SJSA1 (cell line): ENCODE results near the gene SLC47A2. TPM values are rescaled to one million over a fixed set of nuclear protein-coding genes. Genes with fewer than 3 reads are reported as not detected.

ENCODE experiments used
- DNase-seq, 2 experiments: peaks; one replicate each; pipeline ENCODE4 v3.0.0-alpha.2; 2015 to 2020; ENCODE audit warnings: low spot score in 2 of 2, low read depth in 1 of 2
- H3K27ac ChIP-seq: fragments of 250-450 bp; sonication (Bioruptor Pico); 2 replicates; pipeline ENCODE4 v1.5.1; 2020; ENCODE audit warnings: mild to moderate bottlenecking, moderate library complexity
- H3K27me3 ChIP-seq: fragments of 250-450 bp; sonication (Bioruptor Pico); replicated peaks from 2 replicates; pipeline ENCODE4 v1.5.1; 2020; ENCODE audit warnings: mild to moderate bottlenecking, moderate library complexity
- H3K36me3 ChIP-seq: fragments of 250-450 bp; sonication (Bioruptor Pico); 2 replicates; pipeline ENCODE4 v1.5.1; 2020; ENCODE audit warnings: mild to moderate bottlenecking
- H3K4me1 ChIP-seq: fragments of 250-450 bp; sonication (Bioruptor Pico); replicated peaks from 2 replicates; pipeline ENCODE4 v1.6.1; 2021; ENCODE audit warnings: mild to moderate bottlenecking
- H3K4me3 ChIP-seq: fragments of 250-450 bp; sonication (Bioruptor Pico); 2 replicates; pipeline ENCODE4 v1.5.1; 2020; ENCODE audit warnings: mild to moderate bottlenecking
- H3K9me3 ChIP-seq: fragments of 250-450 bp; sonication (Bioruptor Pico); replicated peaks from 2 replicates; pipeline ENCODE4 v1.5.1; 2020; ENCODE audit warnings: mild to moderate bottlenecking
- total RNA-seq: library from RNA; depleted of rRNA; stranded (reverse); fragments of >200 nt; shearing (Covaris generic); gene quantifications from 2 replicates; pipeline ENCODE4 v1.2.3, GENCODE V29; 2014

Gene SLC47A2
- total RNA-seq, 1 experiment from 2014 or later: not detected

DNA sequence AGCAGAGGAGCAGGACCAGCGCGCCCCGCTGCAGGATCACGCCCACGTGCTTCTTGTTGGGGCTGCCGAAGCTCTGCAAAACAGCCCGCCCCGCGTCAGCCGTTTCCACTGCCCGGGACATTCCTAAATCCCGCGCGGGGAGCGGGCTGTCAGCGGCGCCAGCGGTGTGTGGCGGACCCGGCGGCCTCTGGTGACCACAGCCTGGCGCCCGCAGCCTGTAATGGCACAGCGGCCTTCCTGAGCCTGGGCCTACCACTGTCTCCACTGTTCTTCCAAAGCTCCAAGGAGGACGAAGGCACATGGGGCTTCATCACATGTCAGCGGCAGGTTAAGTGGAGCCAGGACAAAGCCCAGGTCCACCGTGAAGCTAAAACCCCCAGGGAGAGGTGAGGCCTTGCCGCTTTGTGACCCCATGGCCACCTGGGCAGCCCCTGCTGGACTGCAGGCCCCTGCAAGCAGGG, 2.5 kb downstream of the SLC47A2 start:
- Histone ChIP-seq H3K9me3 (no peaks in the 10 kb centered on the region), H3K4me3 (no peak overlapping the region), H3K27me3 (no peaks in the 10 kb centered on the region), H3K27ac (no peak overlapping the region), H3K4me1 (no peaks in the 10 kb centered on the region), H3K36me3 (no peaks in the 10 kb centered on the region)
- no peak for DNase-seq

DNA sequence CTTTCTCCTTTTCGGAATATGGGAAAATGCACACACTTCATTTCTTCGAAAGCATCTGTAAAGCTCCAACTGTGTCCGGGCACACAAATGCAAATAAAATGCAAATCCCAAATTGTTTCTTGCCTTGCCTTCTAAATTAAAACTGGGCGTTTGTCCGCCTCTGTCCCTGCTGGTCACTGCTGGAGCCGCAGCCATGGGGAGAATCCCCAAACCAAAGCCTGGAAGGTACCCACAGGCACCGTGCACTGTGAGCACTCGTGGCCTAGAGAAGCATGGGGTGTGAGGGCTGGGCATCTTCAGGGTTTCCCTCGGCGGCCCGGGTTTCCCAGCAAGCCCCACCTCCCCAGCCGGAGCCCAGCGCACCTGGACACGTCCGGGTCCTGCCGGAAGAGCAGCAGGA, 2.9 kb downstream of the SLC47A2 start:
- no peak overlapping the region for H3K4me3 ChIP-seq
- H3K36me3 ChIP-seq: no peaks in the 10 kb centered on the region
- no peak for DNase-seq

DNA sequence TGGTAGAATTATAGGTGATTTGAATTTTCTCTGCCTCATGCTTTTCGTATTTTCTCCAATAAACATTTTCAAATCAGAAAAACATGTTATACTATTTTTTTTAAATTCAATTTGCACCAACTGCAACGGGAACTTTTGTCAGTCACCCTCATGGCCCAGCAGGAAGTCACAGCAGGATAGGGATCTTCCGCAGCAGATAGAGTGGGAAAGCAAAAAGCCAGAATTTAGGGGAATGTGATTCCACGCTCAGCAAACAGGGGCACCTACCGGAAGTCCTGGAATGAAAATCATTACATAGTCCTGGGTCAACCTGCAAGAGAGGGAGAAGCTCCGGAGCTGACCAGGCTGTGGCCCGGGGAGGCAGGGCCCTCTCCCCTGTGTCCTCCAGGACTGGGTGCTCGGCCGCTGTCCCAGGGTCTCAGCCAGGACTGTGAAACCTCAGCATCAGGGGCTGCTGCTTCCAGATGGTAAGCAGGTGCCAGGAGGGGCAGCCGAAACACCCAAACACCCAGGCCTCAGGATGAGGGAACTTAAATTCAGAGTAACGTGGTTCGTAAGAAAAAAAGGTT, 3.9 kb downstream of the SLC47A2 start:
- Histone ChIP-seq H3K4me3 (no peak overlapping the region), H3K4me1 (no peaks in the 10 kb centered on the region)
- DNase-seq: no peak

More for the DNA sequence above, 2.9 kb downstream of the SLC47A2 start:
- H3K4me1 ChIP-seq: no peaks in the 10 kb centered on the region
- H3K27ac ChIP-seq: no peak overlapping the region
- no peaks in the 10 kb centered on the region for H3K9me3 ChIP-seq
- no peaks in the 10 kb centered on the region for H3K27me3 ChIP-seq

DNA sequence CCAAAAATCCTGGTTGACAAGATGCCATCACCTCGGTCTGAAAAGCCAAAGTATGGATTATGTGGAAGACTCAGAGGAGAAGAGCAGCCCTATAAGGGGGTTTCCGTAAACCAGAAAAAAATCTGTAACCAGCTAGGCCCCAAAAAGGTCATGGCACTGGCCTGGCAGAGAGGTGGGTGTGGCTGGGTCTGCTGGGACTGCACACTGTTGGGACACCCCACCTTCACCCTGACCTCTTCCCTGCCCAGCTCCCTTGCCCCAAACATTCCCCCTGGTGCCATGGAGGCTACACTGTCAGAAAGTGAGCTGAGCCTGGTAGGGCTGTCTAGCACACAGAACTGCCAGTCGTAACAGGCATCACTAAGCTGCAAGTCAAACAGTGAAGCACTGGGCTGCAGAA, 6.5 kb downstream of the SLC47A2 start:
- Histone ChIP-seq H3K4me3 (no peak overlapping the region), H3K9me3 (no peaks in the 10 kb centered on the region)

More for the DNA sequence above, 3.9 kb downstream of the SLC47A2 start:
- H3K9me3 ChIP-seq: no peaks in the 10 kb centered on the region
- no peaks in the 10 kb centered on the region for H3K36me3 ChIP-seq
- H3K27ac ChIP-seq: no peak overlapping the region
- no peaks in the 10 kb centered on the region for H3K27me3 ChIP-seq

DNA sequence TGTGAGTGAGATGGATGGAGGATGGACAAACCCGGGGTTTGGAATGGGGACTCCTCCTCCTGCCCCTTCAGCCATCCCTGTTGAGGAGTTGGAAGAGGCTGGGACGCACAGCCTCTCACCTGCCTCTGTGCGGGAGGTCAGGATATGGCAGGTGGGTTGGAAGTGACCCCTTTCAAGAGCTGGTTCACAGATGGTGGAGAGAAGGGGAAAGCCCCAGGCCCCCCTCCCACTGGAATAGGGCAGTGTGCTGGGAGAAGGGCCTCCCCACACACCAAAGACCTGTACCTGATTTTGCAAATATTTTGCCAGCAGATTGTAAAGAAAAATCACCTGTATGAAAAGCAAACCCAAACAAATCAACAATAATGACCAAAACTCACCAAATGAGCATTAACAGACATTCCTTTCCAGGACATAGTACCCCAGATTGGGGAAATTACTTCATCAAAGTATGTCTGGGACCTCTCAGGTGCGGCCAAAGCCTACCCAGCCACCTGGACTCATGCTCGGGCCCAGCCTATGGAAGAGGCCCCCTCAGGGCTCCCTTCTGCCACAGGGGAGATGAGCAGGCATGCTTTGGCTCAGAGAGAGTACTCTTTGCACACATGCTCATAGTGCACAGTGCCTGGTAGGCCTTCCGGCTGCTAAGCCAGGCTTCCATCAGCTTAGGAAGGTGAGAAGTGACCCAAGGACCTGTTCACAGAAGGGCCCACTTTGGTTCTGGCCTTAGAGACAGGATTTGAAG, 7.8 kb downstream of the SLC47A2 start:
- H3K27me3 ChIP-seq: no peaks in the 10 kb centered on the region
- no peaks in the 10 kb centered on the region for H3K4me1 ChIP-seq
- H3K27ac ChIP-seq: no peak overlapping the region
- DNase-seq: no peak
- no peaks in the 10 kb centered on the region for H3K36me3 ChIP-seq
- no peak overlapping the region for H3K4me3 ChIP-seq
- no peaks in the 10 kb centered on the region for H3K9me3 ChIP-seq

More for the DNA sequence above, 6.5 kb downstream of the SLC47A2 start:
- no peaks in the 10 kb centered on the region for H3K4me1 ChIP-seq
- DNase-seq: no peak
- H3K27me3 ChIP-seq: no peaks in the 10 kb centered on the region
- H3K27ac ChIP-seq: no peak overlapping the region
- no peaks in the 10 kb centered on the region for H3K36me3 ChIP-seq

DNA sequence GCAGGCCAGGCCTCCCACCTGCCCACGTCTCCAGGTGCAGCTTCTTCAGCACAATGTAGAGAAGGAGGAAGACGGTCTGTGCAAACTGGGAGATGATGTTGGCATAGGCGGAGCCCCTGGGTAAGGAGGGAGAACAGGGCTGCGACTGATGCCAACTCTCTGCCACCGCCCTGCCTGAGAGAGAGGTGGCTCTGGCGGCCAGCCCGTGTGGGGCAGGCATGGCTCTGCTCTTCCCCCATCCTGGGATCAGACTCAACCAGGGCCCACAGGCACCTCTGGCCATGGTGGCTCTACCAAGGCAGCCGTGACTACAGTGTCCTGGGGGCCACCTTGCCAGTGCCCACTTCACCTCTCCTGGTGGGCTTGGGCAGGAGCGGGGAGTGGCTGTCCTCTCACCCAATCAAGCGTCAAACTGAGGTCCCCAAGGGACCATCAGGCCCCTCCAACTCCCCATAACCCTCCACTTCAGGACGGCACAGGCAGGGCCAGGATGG, 8.6 kb downstream of the SLC47A2 start:
- H3K36me3 ChIP-seq: no peaks in the 10 kb centered on the region
- H3K27me3 ChIP-seq: no peaks in the 10 kb centered on the region
- no peak for DNase-seq
- H3K4me3 ChIP-seq: no peak overlapping the region
- H3K9me3 ChIP-seq: no peaks in the 10 kb centered on the region
- no peaks in the 10 kb centered on the region for H3K4me1 ChIP-seq
- H3K27ac ChIP-seq: no peak overlapping the region

DNA sequence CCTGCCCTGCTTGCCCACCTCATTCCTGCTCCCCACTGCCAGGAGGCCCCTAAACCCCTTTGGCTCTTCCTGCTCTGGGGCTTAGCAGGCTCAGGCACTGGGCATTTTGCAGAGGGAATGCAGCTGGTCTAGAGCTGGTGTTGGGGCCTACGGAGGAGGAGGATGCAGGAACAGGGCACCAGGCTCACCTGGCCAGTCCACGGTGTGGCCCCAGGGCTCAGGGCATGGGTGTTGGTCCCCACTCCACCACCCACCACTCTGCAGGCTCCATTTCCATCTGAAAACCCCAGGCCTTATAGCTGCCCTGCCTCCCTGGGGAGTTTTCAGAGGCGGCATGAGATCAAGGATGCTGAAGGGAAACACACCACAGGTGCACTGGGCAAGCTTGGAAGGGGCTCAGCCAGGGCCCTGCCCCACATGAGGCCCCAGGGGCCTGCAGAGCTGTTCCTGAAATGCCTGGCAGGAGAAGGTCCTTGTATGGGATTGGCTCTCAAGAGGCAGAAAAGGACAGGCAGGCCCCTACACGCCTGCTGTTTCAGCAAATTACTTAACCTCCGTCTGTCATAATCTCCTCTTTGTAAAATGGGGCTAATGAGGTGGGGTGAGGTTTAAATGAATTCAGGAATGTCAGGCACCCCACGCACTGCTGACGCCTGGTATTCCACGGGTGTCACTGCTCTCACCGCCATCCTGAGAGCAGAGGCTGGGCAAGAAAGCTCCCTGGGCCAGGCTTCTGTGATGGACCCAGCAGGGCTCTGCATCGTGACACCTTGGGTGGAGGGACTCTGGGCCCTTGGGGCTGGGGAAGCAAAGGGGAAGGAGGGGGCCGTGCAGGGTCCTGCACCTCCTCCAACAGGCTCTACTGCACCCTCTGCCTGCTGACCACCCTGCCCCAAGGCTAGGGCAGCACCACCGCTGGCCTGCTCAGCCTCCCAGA, 9.3 kb downstream of the SLC47A2 start:
- H3K27me3 ChIP-seq: no peaks in the 10 kb centered on the region
- DNase-seq: no peak
- no peak overlapping the region for H3K4me3 ChIP-seq
- H3K36me3 ChIP-seq: no peaks in the 10 kb centered on the region
- H3K4me1 ChIP-seq: no peaks in the 10 kb centered on the region
- no peaks in the 10 kb centered on the region for H3K9me3 ChIP-seq
- H3K27ac ChIP-seq: no peak overlapping the region

DNA sequence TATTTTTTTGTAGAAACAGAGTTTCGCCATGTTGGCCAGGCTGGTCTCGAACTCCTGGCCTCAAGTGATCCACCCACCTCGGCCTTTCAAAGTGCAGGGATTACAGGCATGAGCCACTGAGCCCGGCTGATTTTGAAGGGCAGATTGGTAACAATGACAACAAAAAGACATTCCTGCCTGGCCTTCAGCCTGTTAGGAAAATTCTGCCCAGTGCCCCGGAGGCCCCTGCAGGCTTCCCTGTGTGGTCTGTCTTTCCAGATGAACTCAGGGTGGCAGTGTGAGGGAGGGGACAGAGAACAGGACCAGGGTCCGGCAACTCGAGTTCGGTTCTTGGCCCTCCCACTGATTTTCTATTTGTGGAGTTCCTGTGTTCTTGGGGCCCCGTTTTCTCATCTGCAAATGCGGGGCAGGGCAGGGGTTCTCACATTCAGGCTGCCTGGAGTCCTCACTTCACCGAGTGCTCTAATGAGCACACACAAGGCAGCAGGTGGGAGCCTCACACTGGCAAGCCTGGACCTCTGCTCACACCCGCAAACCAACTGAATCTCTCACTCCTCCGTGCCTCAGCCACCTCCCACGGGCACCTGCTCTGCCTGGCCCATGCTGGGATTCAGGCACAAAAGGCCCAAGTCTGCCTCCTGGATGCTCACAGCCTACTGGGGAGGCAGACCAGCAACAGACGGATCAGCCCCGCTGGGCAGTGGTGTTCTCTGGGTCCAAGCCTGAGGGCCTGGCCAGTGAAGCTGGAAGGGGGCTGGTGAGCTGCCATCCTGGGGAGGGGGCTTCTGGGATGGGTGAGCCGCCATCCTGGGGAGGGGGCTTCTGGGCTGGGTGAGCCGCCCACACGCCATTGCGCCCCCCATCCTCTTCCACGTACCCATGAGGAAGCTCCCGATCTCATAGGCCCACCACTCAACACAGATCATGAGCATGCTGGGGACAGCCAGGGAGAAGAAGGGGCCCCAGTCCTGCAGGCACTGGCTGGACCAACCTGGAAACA, 10.3 kb downstream of the SLC47A2 start:
- no peak for DNase-seq
- no peaks in the 10 kb centered on the region for H3K27me3 ChIP-seq
- H3K9me3 ChIP-seq: no peaks in the 10 kb centered on the region
- no peak overlapping the region for H3K4me3 ChIP-seq
- H3K27ac ChIP-seq: no peak overlapping the region
- H3K36me3 ChIP-seq: no peaks in the 10 kb centered on the region
- no peaks in the 10 kb centered on the region for H3K4me1 ChIP-seq

DNA sequence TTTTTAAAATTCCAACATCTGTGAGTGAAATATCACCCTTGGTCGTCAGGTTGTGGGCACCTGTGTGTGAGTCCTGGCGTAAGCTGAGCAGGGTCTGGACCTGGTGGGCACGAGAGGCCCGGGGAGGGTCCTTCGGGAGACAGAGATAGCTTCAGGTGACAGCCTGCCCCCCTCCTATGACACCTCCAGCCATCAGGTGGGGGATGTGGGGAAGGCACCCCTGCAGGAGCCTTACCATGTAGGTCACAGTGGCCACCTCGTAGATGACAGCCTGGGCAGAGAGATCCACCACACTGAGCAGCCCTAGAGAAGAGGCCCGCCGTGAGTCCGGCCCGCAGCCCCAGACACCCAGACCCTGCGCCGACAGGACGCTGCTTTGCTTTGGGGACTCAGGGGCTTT, 11.2 kb downstream of the SLC47A2 start:
- H3K36me3 ChIP-seq: no peaks in the 10 kb centered on the region
- DNase-seq: no peak
- no peaks in the 10 kb centered on the region for H3K4me1 ChIP-seq
- H3K9me3 ChIP-seq: no peaks in the 10 kb centered on the region
- no peak overlapping the region for H3K27ac ChIP-seq
- no peaks in the 10 kb centered on the region for H3K27me3 ChIP-seq
- no peak overlapping the region for H3K4me3 ChIP-seq

DNA sequence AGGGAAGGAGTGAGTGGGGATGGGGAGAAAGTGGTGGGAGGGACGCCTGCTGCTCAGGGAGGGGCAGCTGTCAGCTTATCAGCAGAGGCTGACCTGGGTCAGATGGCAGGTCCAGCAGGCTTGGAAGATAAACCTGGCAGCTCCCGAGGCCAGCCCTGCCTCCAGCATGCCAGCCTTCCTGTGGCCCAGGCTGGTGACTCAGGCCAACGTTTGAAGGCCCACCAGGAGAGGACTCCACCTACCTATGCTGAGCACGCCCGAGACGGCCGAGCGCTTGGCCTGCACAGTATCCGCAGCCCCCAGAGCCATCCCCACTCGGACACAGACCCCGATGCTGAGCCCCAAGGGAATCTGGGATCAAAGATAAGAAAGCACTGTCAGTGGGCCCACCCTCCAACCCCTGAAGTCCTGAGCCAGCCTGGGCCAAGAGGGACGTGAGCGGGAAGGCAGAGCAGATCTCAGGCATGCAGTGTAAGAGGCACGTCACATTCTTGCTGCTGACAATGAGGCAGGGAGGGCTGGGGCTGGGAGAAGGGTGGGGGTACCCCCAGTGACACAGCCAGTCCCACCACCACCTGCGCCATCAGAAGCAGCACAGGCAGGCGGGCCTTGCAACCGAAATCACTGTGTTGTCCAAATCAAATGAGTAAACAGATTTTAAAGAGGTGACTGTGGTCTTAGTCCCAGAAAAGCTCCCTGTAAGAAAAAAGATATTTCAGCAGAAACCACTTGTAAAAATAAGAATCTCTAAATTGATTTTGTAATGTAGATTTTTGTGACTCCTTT, 12.4 kb downstream of the SLC47A2 start:
- Histone ChIP-seq H3K4me3 (no peak overlapping the region), H3K36me3 (no peaks in the 10 kb centered on the region), H3K4me1 (no peaks in the 10 kb centered on the region), H3K27ac (no peak overlapping the region), H3K9me3 (no peaks in the 10 kb centered on the region), H3K27me3 (no peaks in the 10 kb centered on the region)
- DNase-seq: no peak

DNA sequence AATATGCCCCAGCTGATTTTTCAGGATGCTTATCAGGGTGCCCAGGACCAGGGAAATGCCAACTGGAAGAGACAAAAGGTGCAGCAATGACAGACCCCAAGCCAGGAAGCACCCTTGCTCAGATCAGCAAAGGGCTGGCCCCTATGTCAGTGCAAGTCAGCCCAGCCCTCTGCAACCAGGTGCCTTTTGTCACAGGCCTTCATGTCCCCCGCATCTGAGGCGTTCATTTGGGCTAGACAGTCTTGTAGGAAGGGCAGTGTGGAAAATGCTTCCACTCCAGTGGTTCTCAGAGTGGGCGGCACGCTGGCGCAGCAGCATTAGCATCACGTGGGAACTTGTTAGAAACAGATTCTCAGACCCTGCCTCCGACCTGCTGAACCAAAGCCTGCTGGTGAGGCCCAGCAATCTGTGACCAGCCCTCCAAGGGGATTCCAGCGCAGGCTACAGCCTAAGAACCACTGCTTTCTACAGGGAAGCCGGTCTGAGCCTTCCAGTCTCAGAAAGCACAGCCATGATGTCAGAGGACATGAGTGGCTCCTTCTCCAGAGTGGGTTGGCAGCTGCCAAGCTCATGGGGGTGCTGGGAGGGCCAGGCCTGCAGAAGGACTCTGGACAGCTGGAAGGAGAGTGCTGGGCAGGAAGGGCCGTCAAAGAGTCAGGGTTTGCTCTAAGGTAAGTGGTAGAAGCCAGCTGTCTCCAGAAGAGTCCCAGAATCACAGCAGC, 13.1 kb downstream of the SLC47A2 start:
- no peaks in the 10 kb centered on the region for H3K27me3 ChIP-seq
- no peak overlapping the region for H3K4me3 ChIP-seq
- no peaks in the 10 kb centered on the region for H3K9me3 ChIP-seq
- no peaks in the 10 kb centered on the region for H3K36me3 ChIP-seq
- H3K4me1 ChIP-seq: no peaks in the 10 kb centered on the region
- no peak for DNase-seq
- no peak overlapping the region for H3K27ac ChIP-seq

DNA sequence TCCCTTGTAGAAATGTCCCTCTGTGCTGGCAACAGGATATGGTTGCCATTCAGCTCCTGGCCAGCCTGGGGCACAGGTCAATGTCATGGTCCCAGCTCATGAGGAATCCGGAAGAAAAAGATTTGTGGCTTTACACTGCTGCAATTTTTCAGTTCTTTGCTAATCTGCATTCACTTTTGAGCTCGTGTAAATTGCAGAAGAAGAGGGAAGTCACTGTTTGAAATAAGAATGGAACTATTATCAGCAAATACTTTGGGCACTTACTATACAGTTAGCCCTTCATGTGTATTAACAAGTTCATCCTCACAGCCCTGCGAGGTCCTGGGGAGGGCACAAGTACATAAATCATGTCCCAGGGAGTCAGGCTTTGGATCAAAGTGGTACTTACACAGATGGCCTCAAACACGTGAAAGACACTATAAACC, 14.2 kb downstream of the SLC47A2 start:
- Histone ChIP-seq H3K4me1 (no peaks in the 10 kb centered on the region), H3K9me3 (no peaks in the 10 kb centered on the region), H3K27ac (no peak overlapping the region), H3K27me3 (no peaks in the 10 kb centered on the region), H3K36me3 (no peaks in the 10 kb centered on the region), H3K4me3 (no peak overlapping the region)
- no peak for DNase-seq
